Measurements from ENCODE around the gene FEV. TPM values are rescaled to one million over a fixed set of nuclear protein-coding genes. Genes with fewer than 3 reads are reported as not detected.

FEV gene
- total RNA-seq, 1 donor from 2014 or later: not detected

DNA sequence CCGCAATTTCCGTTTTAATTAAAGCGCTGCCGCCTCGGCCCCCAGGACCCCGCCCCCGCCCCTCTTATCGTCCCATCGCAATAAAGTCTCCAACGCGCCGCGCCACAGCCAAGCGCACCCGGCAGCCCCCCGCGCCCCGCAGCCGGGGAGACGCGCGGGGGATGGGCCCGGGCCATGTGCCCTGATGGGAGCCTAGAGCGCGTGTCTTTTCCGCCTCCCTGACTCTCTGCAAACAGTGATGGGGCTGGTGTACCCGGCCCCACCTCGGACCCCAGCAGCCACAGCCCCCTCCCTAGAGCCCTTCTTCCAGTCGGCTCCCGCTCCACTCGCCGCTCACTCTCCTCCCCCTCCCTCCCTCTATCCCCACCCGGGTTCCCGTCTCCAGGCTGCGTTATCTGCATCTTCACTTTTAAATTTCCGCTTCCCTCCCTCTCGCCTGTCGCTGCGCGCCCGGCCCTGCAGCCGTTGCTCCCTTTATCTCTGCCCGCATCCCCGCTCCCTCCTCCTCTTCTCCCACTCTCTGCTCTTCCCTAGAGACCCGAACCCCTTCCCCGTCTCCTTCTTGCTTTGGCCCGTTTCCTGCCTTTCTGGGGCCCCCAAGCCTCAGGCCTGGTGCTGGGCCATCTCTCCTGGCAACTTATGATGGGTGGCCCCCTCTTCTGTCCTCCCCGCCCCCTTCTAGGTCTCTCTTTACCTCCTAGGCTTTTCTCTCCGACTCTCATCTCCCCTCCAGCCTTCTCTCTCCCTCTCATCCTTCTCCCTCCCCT is 524 bp upstream of the FEV start:
- peaks cover 81% of the 10 kb centered on the region for H3K27me3 Mint-ChIP-seq (ENCODE audit: insufficient read depth)
- no peaks in the 10 kb centered on the region for H3K9me3 Mint-ChIP-seq
- intact Hi-C loops (cut with micrococcal nuclease): loop anchor here (10.0 kb wide), 1 partner anchor 319 kb away; the partner anchor contains the start of gene PTPRN
- no peak overlapping the region for H3K27ac Mint-ChIP-seq
- DNase-seq (ENCODE audit: low spot score): no peak
- no peaks in the 10 kb centered on the region for H3K36me3 Mint-ChIP-seq (ENCODE audit: low read depth)
- H3K4me3 Mint-ChIP-seq: no peak overlapping the region
- peaks cover 6% of the 10 kb centered on the region for H3K4me1 Mint-ChIP-seq (ENCODE audit: low read depth)

DNA sequence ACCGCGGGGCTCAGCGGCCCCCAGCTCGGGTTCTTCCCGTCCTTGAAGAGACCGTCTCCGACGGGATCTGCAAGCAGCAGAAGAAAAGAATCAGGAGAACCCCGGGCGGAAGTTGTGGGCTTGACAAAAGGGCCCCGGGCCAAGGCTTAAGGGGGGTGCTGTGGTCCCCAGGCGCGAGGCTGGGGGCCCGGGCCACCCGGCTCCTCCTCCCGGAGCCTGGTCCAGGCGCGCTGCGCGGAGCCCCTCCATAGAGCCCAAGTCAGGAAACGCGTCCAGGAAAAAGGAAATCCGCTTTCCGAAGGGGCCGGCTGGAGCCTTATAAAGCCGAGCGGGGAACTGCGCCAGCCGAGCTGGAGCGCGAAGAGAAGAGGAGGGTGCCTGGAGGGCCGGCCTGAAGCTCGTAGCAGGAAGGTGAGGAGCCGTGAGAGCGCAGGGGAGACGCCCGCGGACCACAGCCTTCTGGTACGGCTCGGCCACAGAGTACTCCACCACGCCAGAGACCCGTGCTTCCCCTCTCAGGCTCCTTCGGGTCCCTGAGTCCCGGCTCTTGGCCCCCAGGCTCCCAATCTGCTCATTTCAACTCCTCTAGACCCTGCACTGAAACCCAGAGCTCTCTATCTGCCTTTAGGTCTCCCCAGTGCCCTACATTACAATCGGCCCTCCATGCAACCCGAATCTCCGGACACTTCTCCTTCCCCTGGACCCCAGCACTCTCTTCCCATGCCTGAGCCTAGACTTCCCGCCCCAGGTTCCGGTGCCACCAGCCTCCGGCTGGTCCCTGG is 554 bp downstream of the FEV start:
- Mint-ChIP-seq H3K4me1 (ENCODE audit: low read depth) (peaks cover 6% of the 10 kb centered on the region), H3K4me3 (no peak overlapping the region), H3K27ac (peak overlapping the region; percentile 23), H3K27me3 (ENCODE audit: insufficient read depth) (peaks cover 79% of the 10 kb centered on the region), H3K36me3 (ENCODE audit: low read depth) (no peaks in the 10 kb centered on the region), H3K9me3 (no peaks in the 10 kb centered on the region)
- intact Hi-C loops (cut with micrococcal nuclease): loop anchor here (5.0 to 10.0 kb wide), 2 partner anchors 168 to 320 kb away; partner anchors contain the start of gene PTPRN
- DNase-seq (ENCODE audit: low spot score): no peak

DNA sequence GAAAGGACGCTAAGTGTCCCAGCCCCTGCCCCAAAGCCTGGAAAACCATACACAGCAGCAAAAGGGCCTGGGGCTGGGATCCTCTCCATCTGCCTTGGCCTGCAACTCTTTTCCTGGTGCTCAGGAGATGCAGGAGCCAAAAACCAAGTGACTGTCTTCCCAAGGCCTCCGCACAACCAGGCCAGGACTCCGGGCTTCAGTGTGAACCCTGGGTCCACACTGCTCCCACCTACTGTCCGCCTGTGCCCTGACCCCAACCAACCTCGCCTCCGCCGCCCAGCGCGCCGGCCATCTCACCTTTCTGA is 1.1 kb downstream of the FEV start:
- Mint-ChIP-seq H3K4me1 (ENCODE audit: low read depth) (peaks cover 6% of the 10 kb centered on the region), H3K36me3 (ENCODE audit: low read depth) (no peaks in the 10 kb centered on the region), H3K4me3 (no peak overlapping the region), H3K27me3 (ENCODE audit: insufficient read depth) (peaks cover 73% of the 10 kb centered on the region), H3K9me3 (no peaks in the 10 kb centered on the region), H3K27ac (no peak overlapping the region)
- intact Hi-C loops (cut with micrococcal nuclease): loop anchor here (1.0 to 10.0 kb wide), 3 partner anchors 9 to 321 kb away; partner anchors contain the start of genes CRYBA2 and PTPRN
- DNase-seq (ENCODE audit: low spot score): no peak

DNA sequence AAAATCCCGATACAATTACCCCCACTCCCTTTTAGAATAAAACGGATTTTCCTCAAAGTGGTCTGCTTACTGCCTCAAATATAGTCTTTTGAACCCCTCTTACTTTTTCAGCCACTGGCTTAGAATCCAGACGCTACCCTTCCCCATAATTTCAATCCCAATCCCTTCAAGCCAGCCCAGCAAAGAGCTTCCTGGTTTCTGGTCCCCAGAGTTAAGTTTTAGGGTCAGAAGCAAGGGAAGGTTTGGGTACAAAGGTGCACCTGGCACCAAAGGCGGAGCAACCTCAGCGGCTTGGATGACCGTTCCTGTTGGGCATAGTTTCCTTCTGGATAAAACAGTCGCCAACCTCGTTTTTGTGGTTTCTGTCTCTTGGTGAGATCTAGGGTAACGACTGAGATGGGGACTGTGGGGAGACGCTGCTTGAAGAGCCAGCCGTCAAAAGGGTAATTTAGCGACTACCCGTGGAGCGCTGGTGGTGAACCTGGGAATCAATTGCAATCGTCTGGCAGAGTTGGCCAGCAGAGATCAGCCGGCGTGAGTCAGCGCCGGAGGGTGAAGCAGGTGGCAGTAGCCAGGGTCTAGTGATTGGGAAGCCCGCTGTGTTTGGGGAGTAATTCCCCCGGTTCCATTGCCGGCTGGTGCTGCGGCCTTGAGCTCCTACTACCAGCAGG is 1.6 kb downstream of the FEV start:
- H3K4me1 Mint-ChIP-seq (ENCODE audit: low read depth): peaks cover 6% of the 10 kb centered on the region
- peak overlapping the region; percentile 44 for H3K27ac Mint-ChIP-seq
- no peaks in the 10 kb centered on the region for H3K9me3 Mint-ChIP-seq
- no peaks in the 10 kb centered on the region for H3K36me3 Mint-ChIP-seq (ENCODE audit: low read depth)
- intact Hi-C loops (cut with micrococcal nuclease): loop anchor here (1.0 to 10.0 kb wide), 3 partner anchors 10 to 321 kb away; partner anchors contain the start of genes CRYBA2 and PTPRN
- no peak for DNase-seq (ENCODE audit: low spot score)
- H3K27me3 Mint-ChIP-seq (ENCODE audit: insufficient read depth): peaks cover 71% of the 10 kb centered on the region
- no peak overlapping the region for H3K4me3 Mint-ChIP-seq

GRCh38 chr2:218982586-218983262 is 2.3 kb downstream of the FEV start:
- Mint-ChIP-seq H3K36me3 (ENCODE audit: low read depth) (no peaks in the 10 kb centered on the region), H3K27ac (peak overlapping the region; percentile 48), H3K4me1 (ENCODE audit: low read depth) (peaks cover 6% of the 10 kb centered on the region), H3K9me3 (no peaks in the 10 kb centered on the region), H3K4me3 (no peak overlapping the region), H3K27me3 (ENCODE audit: insufficient read depth) (peaks cover 70% of the 10 kb centered on the region)
- intact Hi-C loops (cut with micrococcal nuclease): loop anchor here (1.0 to 10.0 kb wide), 3 partner anchors 11 to 322 kb away; partner anchors contain the start of genes CRYBA2 and PTPRN
- no peak for DNase-seq (ENCODE audit: low spot score)

DNA sequence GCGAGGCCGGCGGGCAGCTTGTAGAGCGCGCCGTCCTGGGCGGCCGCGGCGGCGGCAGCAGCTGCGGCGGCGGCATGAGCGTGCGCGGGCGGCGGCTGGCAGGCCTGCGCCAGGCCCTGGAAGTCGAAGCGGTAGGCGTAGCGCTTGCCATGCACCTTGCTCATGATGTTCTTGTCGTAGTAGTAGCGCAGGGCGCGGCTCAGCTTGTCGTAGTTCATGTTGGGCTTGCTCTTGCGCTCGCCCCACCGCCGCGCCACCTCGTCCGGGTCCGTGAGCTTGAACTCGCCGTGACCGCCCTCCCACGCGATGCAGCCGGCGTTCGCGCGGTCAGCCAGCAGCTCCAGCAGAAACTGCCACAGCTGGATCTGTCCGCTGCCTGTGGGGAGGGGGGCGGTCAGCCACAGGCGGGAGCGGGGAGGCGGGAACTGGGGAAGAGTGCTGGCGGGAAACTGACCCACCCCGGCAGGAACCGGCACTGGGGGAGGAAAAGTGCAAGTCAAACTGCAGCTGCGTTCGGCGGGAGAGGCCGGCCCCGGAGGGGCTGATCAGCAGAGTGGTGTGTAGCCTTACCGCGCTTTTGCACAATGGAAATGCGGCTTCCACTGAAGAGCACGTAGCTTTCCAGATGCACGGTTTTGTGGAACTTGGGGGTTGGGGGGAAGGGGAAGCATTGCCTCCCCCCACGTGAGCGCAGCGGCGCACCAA is 3.0 kb downstream of the FEV start:
- no peak overlapping the region for H3K4me3 Mint-ChIP-seq

GRCh38 chr2:218981390-218981880 is 3.5 kb downstream of the FEV start:
- H3K4me1 Mint-ChIP-seq (ENCODE audit: low read depth): peaks cover 6% of the 10 kb centered on the region
- no peaks in the 10 kb centered on the region for H3K36me3 Mint-ChIP-seq (ENCODE audit: low read depth)
- intact Hi-C loops (cut with micrococcal nuclease): loop anchor here (2.0 to 10.0 kb wide), 4 partner anchors 77 to 323 kb away; partner anchors contain the start of gene PTPRN
- peaks cover 66% of the 10 kb centered on the region for H3K27me3 Mint-ChIP-seq (ENCODE audit: insufficient read depth)
- peak overlapping the region; percentile 47 for H3K4me3 Mint-ChIP-seq
- no peaks in the 10 kb centered on the region for H3K9me3 Mint-ChIP-seq
- H3K27ac Mint-ChIP-seq: peak overlapping the region; percentile 67
- no peak for DNase-seq (ENCODE audit: low spot score)

More for the DNA sequence above, 3.0 kb downstream of the FEV start:
- no peaks in the 10 kb centered on the region for H3K36me3 Mint-ChIP-seq (ENCODE audit: low read depth)
- H3K9me3 Mint-ChIP-seq: no peaks in the 10 kb centered on the region
- DNase-seq (ENCODE audit: low spot score): no peak
- H3K27me3 Mint-ChIP-seq (ENCODE audit: insufficient read depth): peaks cover 69% of the 10 kb centered on the region
- intact Hi-C loops (cut with micrococcal nuclease): loop anchor here (2.0 to 10.0 kb wide), 4 partner anchors 77 to 323 kb away; partner anchors contain the start of gene PTPRN
- peak overlapping the region; percentile 48 for H3K27ac Mint-ChIP-seq
- H3K4me1 Mint-ChIP-seq (ENCODE audit: low read depth): peaks cover 6% of the 10 kb centered on the region

GRCh38 chr2:218980735-218981389 is 4.1 kb downstream of the FEV start:
- H3K27ac Mint-ChIP-seq: peak overlapping the region; percentile 67
- H3K36me3 Mint-ChIP-seq (ENCODE audit: low read depth): no peaks in the 10 kb centered on the region
- peaks cover 6% of the 10 kb centered on the region for H3K4me1 Mint-ChIP-seq (ENCODE audit: low read depth)
- H3K27me3 Mint-ChIP-seq (ENCODE audit: insufficient read depth): peaks cover 66% of the 10 kb centered on the region
- peak overlapping the region; percentile 47 for H3K4me3 Mint-ChIP-seq
- no peaks in the 10 kb centered on the region for H3K9me3 Mint-ChIP-seq
- intact Hi-C loops (cut with micrococcal nuclease): loop anchor here (1.0 to 10.0 kb wide), 7 partner anchors 15 to 324 kb away; partner anchors contain the start of gene PTPRN
- no peak for DNase-seq (ENCODE audit: low spot score)

DNA sequence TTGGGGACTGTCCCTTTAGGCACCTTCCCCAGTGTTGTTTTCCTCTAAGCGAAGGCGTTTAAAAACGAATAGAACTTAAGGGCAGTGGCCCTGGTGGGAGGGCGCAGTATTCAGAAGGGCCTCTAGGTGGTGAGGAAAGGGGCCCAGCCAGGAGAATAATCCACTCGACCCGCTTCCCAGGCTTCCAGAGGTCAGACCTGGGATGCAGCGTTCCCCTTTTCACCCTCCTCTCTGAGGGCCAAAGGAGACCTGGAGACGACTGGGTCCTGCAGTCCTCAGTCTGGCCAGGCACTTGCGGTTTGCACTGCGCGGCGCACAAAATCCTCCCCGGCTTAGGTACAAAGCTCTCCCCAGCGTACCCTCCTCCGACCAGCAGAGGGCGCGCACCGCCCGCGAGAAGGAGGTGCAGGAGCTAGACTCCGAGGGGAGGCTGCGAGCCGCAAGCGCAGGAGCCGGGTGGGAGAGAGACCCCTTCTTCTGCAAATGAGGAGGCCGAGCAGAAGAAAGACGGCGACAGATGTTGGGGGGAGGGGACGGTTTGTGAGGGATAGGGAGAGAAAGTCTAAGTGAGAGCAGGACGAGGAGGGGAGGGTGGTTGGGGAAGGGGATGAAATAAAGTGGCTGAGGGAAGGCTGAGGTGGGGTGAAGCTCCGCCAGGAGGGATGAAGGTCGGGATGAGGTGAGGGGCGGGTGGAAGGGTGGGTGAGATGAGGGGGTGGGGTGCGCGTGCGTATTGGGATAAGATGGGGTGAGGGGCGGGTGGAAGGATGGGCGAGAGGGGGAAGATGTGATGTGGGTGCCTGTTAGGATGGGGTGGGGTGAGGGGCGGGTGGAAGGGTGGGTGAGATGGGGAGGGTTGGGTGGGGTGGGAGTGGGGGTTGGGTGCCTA is 4.9 kb downstream of the FEV start:
- Mint-ChIP-seq H3K27me3 (ENCODE audit: insufficient read depth) (peaks cover 66% of the 10 kb centered on the region), H3K9me3 (no peaks in the 10 kb centered on the region), H3K36me3 (ENCODE audit: low read depth) (no peaks in the 10 kb centered on the region), H3K4me3 (no peak overlapping the region), H3K27ac (peak overlapping the region; percentile 79), H3K4me1 (ENCODE audit: low read depth) (peaks cover 6% of the 10 kb centered on the region)
- intact Hi-C loops (cut with micrococcal nuclease): loop anchor here (1.0 to 10.0 kb wide), 7 partner anchors 16 to 325 kb away; partner anchors contain the start of gene PTPRN
- DNase-seq (ENCODE audit: low spot score): peak; percentile 68

DNA sequence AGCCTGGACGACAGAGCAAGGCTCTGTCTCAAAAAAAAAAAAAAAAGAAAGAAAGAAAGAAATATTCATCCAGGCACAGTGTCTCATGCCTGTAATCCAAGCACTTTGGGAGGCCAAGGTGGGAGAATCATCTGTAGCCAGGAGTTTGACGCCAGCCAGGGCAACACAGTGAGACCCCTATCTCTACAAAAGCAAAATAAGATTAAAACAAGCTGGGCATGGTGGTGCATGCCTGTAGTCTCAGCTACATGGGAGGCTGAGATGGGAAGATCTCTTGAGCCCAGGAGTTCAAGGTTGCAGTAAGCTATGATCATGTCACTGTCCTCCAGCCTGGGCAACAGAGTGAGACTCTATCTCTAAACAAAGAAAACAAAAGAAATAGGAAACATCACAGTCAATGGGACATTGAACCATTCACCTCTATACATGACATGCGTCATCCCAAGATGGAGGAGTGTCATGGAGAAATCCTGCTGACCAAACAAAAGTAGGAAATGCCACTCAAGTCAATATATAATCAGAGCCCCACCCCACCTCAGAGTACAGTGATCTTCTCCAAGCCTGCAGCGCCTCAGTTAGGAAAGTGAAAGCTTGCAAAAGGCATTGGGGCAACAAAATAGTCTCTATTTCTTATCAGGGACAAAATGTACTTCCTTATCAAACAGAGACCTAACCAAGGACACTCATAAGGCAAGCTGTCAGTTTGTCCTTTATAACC is 9.8 kb downstream of the FEV start:
- no peaks in the 10 kb centered on the region for H3K36me3 Mint-ChIP-seq (ENCODE audit: low read depth)
- intact Hi-C loops (cut with micrococcal nuclease): no loop called here

More for the DNA sequence above, 9.8 kb downstream of the FEV start:
- Mint-ChIP-seq H3K4me1 (ENCODE audit: low read depth) (no peaks in the 10 kb centered on the region), H3K27me3 (ENCODE audit: insufficient read depth) (peaks cover 50% of the 10 kb centered on the region), H3K4me3 (no peak overlapping the region), H3K9me3 (no peaks in the 10 kb centered on the region), H3K27ac (no peak overlapping the region)
- no peak for DNase-seq (ENCODE audit: low spot score)
